PC-3 (cell line): Measurements from ENCODE around the gene ABL2. TPM values are rescaled to one million over a fixed set of nuclear protein-coding genes. Genes with fewer than 3 reads are reported as not detected.
"Not testable (repeated sequence)": the region's sequence is repeated elsewhere in the genome, so short reads cannot be mapped to it uniquely, and the experiment has no call there.

Experiments used
- ATAC-seq: fragments of 200-7000 bp; cut with Tn5 transposase; 2 replicates; pipeline ENCODE4 v1.9.1; 2020; ENCODE audit warnings: mild to moderate bottlenecking, moderate library complexity
- Bru-seq: library from RNA; stranded (reverse); fragments of 400-500 nt; gene quantifications from one replicate; lab custom pipeline; 2021; lab: Mats Ljungman, UMichigan
- BruChase-seq, 2 experiments: library from RNA; stranded (reverse); fragments of 400-500 nt; gene quantifications; one replicate each; lab custom pipeline; 2021; lab: Mats Ljungman, UMichigan
- BruUV-seq: library from RNA; stranded (reverse); fragments of 400-500 nt; replicated peaks from 2 replicates; lab custom pipeline; 2021; lab: Mats Ljungman, UMichigan
- CTCF ChIA-PET: fragments of 300-600 bp; sonication (Branson Sonifier 250); formaldehyde crosslinking; loops from one replicate; lab custom pipeline; 2022; ENCODE audit warnings: antibody characterized with exemption; lab: Charles Lee
- POLR2A ChIA-PET: fragments of 300-600 bp; sonication (Branson Sonifier 250); formaldehyde crosslinking; loops from one replicate; lab custom pipeline; 2022; ENCODE audit warnings: antibody characterized with exemption; ENCODE audit not compliant: unreplicated experiment; lab: Charles Lee
- DNase-seq: peaks from one replicate; pipeline ENCODE4 v3.0.0-alpha.2; 2015
- H2AFZ ChIP-seq: fragments of 300-600 bp; sonication (generic); 2 replicates; pipeline ENCODE4 v1.6.0; 2016; ENCODE audit warnings: antibody characterized with exemption, low read length
- H3F3A ChIP-seq: fragments of 300-600 bp; sonication (generic); one replicate; pipeline ENCODE4 v1.6.0; 2017; ENCODE audit warnings: antibody characterized with exemption, low read length, control low read depth, mild to moderate bottlenecking; ENCODE audit not compliant: unreplicated experiment
- H3K27ac ChIP-seq: fragments of 300-600 bp; sonication (generic); 2 replicates; pipeline ENCODE4 v1.5.1; 2016; ENCODE audit warnings: mild to moderate bottlenecking, low read length
- H3K27me3 ChIP-seq: fragments of 300-600 bp; sonication (generic); 2 replicates; pipeline ENCODE4 v1.6.1; 2016; ENCODE audit warnings: low read length, mixed read lengths
- H3K36me3 ChIP-seq: fragments of 300-600 bp; sonication (generic); 2 replicates; pipeline ENCODE4 v1.6.1; 2016; ENCODE audit warnings: low read depth, mixed run types, low read length, mixed read lengths
- H3K4me1 ChIP-seq: fragments of 300-600 bp; sonication (generic); 2 replicates; pipeline ENCODE4 v1.5.1; 2016; ENCODE audit warnings: low read length; ENCODE audit not compliant: insufficient read depth
- H3K4me2 ChIP-seq: fragments of 300-600 bp; sonication (generic); 2 replicates; pipeline ENCODE4 v1.6.0; 2016; ENCODE audit warnings: low read length
- H3K4me3 ChIP-seq: fragments of 300-600 bp; sonication (generic); 2 replicates; pipeline ENCODE4 v1.5.1; 2016; ENCODE audit warnings: mild to moderate bottlenecking, low read length, mixed read lengths
- H3K79me2 ChIP-seq: fragments of 300-600 bp; sonication (generic); 2 replicates; pipeline ENCODE4 v1.6.1; 2017; ENCODE audit warnings: low read length, mixed read lengths
- H3K9ac ChIP-seq: fragments of 300-600 bp; sonication (generic); 2 replicates; pipeline ENCODE4 v1.6.0; 2016; ENCODE audit warnings: mild to moderate bottlenecking, low read length
- H3K9me2 ChIP-seq: fragments of 300-600 bp; sonication (generic); replicated peaks from 2 replicates; pipeline ENCODE4 v1.6.1; 2016; ENCODE audit warnings: mixed run types, low read length, mixed read lengths
- H3K9me3 ChIP-seq: fragments of 300-600 bp; sonication (generic); 2 replicates; pipeline ENCODE4 v1.6.1; 2016; ENCODE audit warnings: low read length, mixed read lengths
- H4K20me1 ChIP-seq: fragments of 300-600 bp; sonication (generic); 2 replicates; pipeline ENCODE4 v1.6.1; 2016; ENCODE audit warnings: low read length, mixed read lengths
- EZH2 ChIP-seq: fragments of 300-600 bp; sonication (generic); IDR thresholded peaks from one replicate; pipeline ENCODE4 v1.6.1; 2017; ENCODE audit warnings: antibody characterized with exemption, mild to moderate bottlenecking, low read length; ENCODE audit not compliant: unreplicated experiment
- EZH2phosphoT487 ChIP-seq: fragments of 300-600 bp; sonication (generic); IDR thresholded peaks from 2 replicates; pipeline ENCODE4 v1.6.1; 2018; ENCODE audit warnings: mild to moderate bottlenecking, antibody characterized with exemption, low read length, borderline replicate concordance
- intact Hi-C: fragments of 100-400 bp; cut with micrococcal nuclease; formaldehyde crosslinking; loops from 2 replicates; pipeline ENCODE4 v1.9.0; 2023
- long read RNA-seq: library from polyadenylated mRNA; unstranded; transcript quantifications from one replicate; pipeline ENCODE4 v2.0.0, GENCODE V29; 2021; ENCODE audit not compliant: unreplicated experiment
- total RNA-seq: library from RNA; depleted of rRNA; stranded (reverse); fragments of >200 nt; gene quantifications from 2 replicates; pipeline ENCODE4 v1.2.3, GENCODE V29; 2014; rRNA removed
- TF ChIP-seq, protein P1 (sequence below): fragments of 300-600 bp; sonication (generic); conservative IDR thresholded peaks from 2 replicates; pipeline ENCODE4 v1.5.1; 2017; ENCODE audit warnings: antibody characterized with exemption, low read depth, mild to moderate bottlenecking, low read length

Gene ABL2
- total RNA-seq (15.9 and 19.2 TPM in 2 replicates), Bru-seq, nascent RNA (percentile 76 among the genes with signal in this experiment), BruChase-seq, experiment 1, labeled RNA remaining after a 6-hour chase (percentile 80 among the genes with signal in this experiment), BruChase-seq, experiment 2, labeled RNA remaining after a 2-hour chase (percentile 79 among the genes with signal in this experiment)
- long read RNA-seq, full-length matches to known transcripts = 1 of 21 reads
- long read RNA-seq, partial matches to known transcripts = 1 of 21 reads
- long read RNA-seq, other reads (novel, unspliced or antisense) = 19 of 21 reads

GRCh38 chr1:179229214-179230140 is at the start of gene ABL2:
Gene ABL2, minus strand, starts transcription at chr1:179229677. Its CDS starts 280 bp downstream, at chr1:179229397.
- H3F3A ChIP-seq = no peaks in the 10 kb centered on the region
- H3K9me3 ChIP-seq = no peaks in the 10 kb centered on the region
- H3K27me3 ChIP-seq = no peaks in the 10 kb centered on the region
- ChIA-PET POLR2A (no interaction called here), CTCF (interaction anchor here (0.6 kb wide), 2 partner anchors 53 to 503 kb away, joined by 6 to 10 read pairs; no protein-coding TSS in a partner anchor)
- peaks cover 33% of the 10 kb centered on the region for H3K4me1 ChIP-seq
- peak within 1 kb of the TSS; percentile 94 for H2AFZ ChIP-seq
- TF ChIP-seq, protein P1, sequence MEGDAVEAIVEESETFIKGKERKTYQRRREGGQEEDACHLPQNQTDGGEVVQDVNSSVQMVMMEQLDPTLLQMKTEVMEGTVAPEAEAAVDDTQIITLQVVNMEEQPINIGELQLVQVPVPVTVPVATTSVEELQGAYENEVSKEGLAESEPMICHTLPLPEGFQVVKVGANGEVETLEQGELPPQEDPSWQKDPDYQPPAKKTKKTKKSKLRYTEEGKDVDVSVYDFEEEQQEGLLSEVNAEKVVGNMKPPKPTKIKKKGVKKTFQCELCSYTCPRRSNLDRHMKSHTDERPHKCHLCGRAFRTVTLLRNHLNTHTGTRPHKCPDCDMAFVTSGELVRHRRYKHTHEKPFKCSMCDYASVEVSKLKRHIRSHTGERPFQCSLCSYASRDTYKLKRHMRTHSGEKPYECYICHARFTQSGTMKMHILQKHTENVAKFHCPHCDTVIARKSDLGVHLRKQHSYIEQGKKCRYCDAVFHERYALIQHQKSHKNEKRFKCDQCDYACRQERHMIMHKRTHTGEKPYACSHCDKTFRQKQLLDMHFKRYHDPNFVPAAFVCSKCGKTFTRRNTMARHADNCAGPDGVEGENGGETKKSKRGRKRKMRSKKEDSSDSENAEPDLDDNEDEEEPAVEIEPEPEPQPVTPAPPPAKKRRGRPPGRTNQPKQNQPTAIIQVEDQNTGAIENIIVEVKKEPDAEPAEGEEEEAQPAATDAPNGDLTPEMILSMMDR = no peak
- no peak for TF ChIP-seq EZH2
- no peak for TF ChIP-seq EZH2phosphoT487
- no peaks in the 10 kb centered on the region; the same call in 1 of the 2 replicates for H4K20me1 ChIP-seq
- H3K9ac ChIP-seq = peak within 1 kb of the TSS; percentile 86
- no peaks in the 10 kb centered on the region for H3K9me2 ChIP-seq
- DNase-seq (peak; percentile 44), ATAC-seq (peak; percentile 47)
- intact Hi-C loops = loop anchor here (5.0 kb wide), 1 partner anchor 87 kb away; no protein-coding TSS in a partner anchor
- peak within 1 kb of the TSS; percentile 83 for H3K27ac ChIP-seq
- H3K4me2 ChIP-seq = peak within 1 kb of the TSS; percentile 98
- peak within 1 kb of the TSS; percentile 94 for H3K4me3 ChIP-seq
- H3K79me2 ChIP-seq = peaks cover 46% of the 10 kb centered on the region
- no TSS peak for BruUV-seq
- H3K36me3 ChIP-seq = no peaks in the 10 kb centered on the region

- Histone ChIP-seq H3K9me3 (no peaks in the 10 kb centered on the region), H3K27me3 (no peaks in the 10 kb centered on the region), H3K4me3 (no peak overlapping the region), H2AFZ (no peak overlapping the region), H3K27ac (no peak overlapping the region), H3K4me1 (no peaks in the 10 kb centered on the region), H3K79me2 (no peaks in the 10 kb centered on the region), H3K4me2 (no peak overlapping the region), H3K9ac (no peak overlapping the region), H3K36me3 (no peaks in the 10 kb centered on the region), H4K20me1 (no peaks in the 10 kb centered on the region), H3K9me2 (no peaks in the 10 kb centered on the region), H3F3A (no peaks in the 10 kb centered on the region)
- ChIA-PET POLR2A (no interaction called here), CTCF (no interaction called here)
- intact Hi-C loops = no loop called here
- BruUV-seq = no TSS peak
- DNase-seq (no peak), ATAC-seq (no peak)
- TF ChIP-seq EZH2phosphoT487 (no peak), EZH2 (no peak)
- TF ChIP-seq, protein P1 = no peak
Measured at GRCh38 chr1:179278920-179279319, 49.4 kb upstream of the ABL2 start.

GRCh38 chr1:179274424-179274823 is 44.9 kb upstream of the ABL2 start:
- H3K9me2 ChIP-seq, H4K20me1 ChIP-seq, H3K36me3 ChIP-seq, H3K4me3 ChIP-seq, ATAC-seq, H3K27me3 ChIP-seq, H3F3A ChIP-seq, H3K4me2 ChIP-seq, H3K9me3 ChIP-seq, DNase-seq, H2AFZ ChIP-seq, H3K4me1 ChIP-seq, H3K27ac ChIP-seq, BruUV-seq, H3K79me2 ChIP-seq, intact Hi-C loops, CTCF ChIA-PET, POLR2A ChIA-PET, H3K9ac ChIP-seq: not testable (repeated sequence)
